Transverse colon (tissue), 3 donors: ENCODE results near the gene VAC14.

Experiments used
- CTCF ChIP-seq, 5 experiments: fragments of 200-600 bp in 3 of 5; fragments of 450-650 bp in 2 of 5; sonication (generic) in 3 of 5; IDR thresholded peaks; 1 replicate in 2 of 5; 2 replicates in 3 of 5; pipeline ENCODE4 v1.5.1; 2016 to 2017; ENCODE audit warnings: antibody characterized with exemption in 5 of 5, inconsistent platforms in 3 of 5, mild to moderate bottlenecking in 2 of 5, moderate library complexity in 1 of 5
- EP300 ChIP-seq: sonication (generic); formaldehyde crosslinking; IDR thresholded peaks from one replicate; pipeline ENCODE4 v1.6.1; 2017; ENCODE audit warnings: antibody characterized with exemption, low read depth
- POLR2A ChIP-seq: fragments of 450-650 bp; IDR thresholded peaks from one replicate; pipeline ENCODE4 v1.6.1; 2016; ENCODE audit warnings: antibody characterized with exemption, mild to moderate bottlenecking, moderate library complexity

- TF ChIP-seq POLR2A = no peak
- no peak for TF ChIP-seq EP300
- no peak for TF ChIP-seq CTCF (IDR thresholded peaks at IDR 0.05)
These were observed 124.1 kb downstream of the VAC14 start for GRCh38 chr16:70676675-70677498.
